CD4-positive, alpha-beta T cell treated with Interleukin-21 for 1 hour (primary cell): ENCODE results near the gene NYNRIN.

Source experiments
- DNase-seq: peaks from one replicate; pipeline ENCODE4 v3.0.0-alpha.2; 2020

The NYNRIN gene

DNA sequence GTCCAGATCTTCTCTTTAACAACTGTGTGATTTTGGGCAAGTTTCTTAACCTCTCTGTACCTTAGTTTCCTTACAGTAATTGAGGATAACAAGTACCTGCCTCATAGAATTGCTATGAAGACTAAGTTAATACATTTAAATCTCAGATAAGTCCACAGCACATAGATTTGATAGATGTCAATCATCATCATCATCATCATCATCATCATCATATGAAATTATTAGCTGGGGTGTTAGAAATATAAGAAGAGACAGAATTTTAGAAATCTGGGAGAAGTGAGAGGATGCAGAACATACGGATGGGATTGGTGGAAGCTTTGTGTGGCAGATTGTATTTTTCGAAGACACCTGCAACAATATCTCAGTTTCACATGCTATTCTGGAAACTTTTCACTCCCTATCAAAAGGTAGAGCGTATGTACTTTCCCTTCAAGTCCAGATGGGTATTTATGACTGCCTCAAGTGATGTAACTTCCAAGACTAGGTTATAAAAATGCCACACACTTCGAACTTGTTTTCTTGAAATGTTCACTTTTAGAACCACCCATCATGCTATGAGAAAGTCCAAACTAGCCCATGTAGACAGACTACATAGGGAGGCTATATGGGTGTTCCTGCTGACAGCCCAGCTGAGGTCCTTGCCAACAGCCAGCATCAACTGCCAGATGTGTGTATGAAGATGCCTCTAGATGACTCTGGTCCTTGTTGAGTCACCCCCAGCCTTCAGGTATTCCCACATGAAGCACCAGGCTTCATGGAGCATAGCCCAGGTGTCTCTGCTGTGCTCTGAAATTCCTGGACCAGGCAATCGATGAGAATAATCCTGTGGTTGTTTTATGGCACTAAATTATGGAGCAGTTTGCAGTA is 64.4 kb downstream of the NYNRIN start:
- no peak for DNase-seq

DNA sequence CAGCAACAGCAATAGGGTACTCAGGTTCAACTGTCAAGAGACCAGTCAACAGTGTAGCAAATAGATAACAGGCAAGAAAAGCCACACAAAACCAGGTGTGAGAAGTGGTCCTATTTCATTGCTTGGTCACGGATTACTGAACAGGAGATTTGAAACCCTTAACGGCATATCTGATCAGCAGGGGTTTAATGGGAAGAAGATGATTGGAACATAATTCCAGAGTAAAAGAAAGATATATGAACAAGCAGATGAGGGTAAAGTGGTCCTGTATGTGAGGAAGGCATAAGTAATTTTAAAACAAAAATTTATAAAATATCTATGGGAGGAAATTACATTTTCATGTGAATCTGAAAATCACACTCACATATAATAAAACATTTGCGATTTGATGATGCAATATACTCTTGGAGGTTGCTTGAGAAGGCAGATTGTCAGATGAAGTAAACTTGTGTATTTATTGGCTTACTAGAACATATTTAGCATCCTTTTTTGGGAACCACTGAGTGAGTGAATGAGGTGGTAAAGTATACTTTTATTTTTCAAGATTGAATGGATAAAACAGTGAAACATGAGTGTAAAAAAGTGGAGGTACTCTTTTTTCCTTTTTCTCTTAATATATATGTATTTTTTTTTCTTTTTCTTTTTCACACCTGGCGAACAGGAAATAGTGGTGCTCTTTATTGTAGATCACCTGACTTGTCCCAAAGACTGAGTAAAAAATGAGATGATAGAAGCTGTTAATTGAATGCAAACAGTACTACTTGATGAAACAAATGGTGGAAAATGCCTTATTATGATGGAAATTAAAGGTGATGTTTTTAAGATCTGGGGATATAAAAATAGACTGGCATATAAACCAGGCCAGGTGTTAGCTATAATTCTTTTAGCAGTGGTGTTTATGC is 65.3 kb downstream of the NYNRIN start:
- DNase-seq, result no peak

DNA sequence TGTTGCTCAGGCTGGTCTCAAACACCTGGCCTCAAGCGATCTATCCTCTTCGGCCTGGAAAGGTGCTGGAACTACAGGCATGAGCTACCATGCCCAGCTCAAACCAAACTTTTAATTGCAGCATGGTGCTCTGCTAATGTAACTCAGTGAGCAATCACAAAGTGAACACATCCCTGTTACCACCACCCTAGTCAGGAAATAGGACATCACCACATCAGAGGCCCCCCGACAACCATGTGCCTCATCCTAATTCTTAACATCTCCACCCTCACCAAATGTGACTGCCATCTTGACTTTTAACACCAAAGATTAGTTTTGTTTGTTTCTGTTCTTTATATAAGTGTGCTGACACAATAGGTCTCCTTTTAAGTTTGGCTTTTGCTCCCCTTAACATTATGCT is 66.6 kb downstream of the NYNRIN start:
- no peak for DNase-seq

DNA sequence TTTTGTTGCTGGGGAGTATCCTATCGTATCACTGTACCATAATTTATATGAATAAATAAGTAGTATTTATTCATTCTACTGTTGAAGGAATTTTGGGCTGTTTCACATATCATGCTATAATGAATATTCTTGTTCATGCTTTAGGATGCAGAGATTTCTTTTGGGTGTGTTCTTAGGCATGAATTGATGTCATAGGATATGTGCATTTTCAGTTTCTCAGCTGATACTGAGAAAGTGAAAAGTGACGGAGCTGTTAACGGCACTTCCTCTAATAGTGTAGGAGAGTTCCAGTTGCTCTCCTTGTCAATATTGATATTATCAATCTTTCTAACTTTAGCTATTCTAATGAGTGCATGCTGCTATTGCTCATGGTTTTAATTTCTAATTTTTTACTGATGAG is 67.0 kb downstream of the NYNRIN start:
- DNase-seq, result no peak
